Sigmoid colon (tissue), 7 donors: ENCODE data around the gene MARK3. TPM values are rescaled to one million over a fixed set of nuclear protein-coding genes. Genes with fewer than 3 reads are reported as not detected.
A peak's percentile ranks its signal among the peaks of the same experiment; 100 is the strongest.

ENCODE experiments used
- DNase-seq: peaks from one replicate; pipeline ENCODE4 v3.0.0-alpha.2; 2019
- H3K27ac ChIP-seq, 4 donors: fragments of 200-600 bp; sonication (generic); one replicate each; pipeline ENCODE4 v1.5.1; 2016 to 2019; ENCODE audit warnings: mild to moderate bottlenecking in 1 of 4
- H3K27me3 ChIP-seq, 3 donors: fragments of 200-600 bp; sonication (generic); one replicate each; pipeline ENCODE4 v1.5.1; 2019; ENCODE audit warnings: mild to moderate bottlenecking in 1 of 3
- H3K36me3 ChIP-seq, 4 donors: fragments of 200-600 bp; sonication (generic); one replicate each; pipeline ENCODE4 v1.5.1; 2016 to 2019
- H3K4me1 ChIP-seq, 4 donors: fragments of 200-600 bp; sonication (generic); one replicate each; pipeline ENCODE4 v1.5.1; 2017 to 2019
- H3K4me3 ChIP-seq, 4 donors: fragments of 200-600 bp; sonication (generic); one replicate each; pipeline ENCODE4 v1.5.1; 2017 to 2019; ENCODE audit warnings: mild to moderate bottlenecking in 2 of 4, moderate library complexity in 1 of 4
- H3K9me3 ChIP-seq, 4 donors: fragments of 200-600 bp in 3 of 4; sonication (generic) in 3 of 4; one replicate each; pipeline versions ENCODE4 v1.5.1 to v1.6.1; 2013 to 2019
- CTCF ChIP-seq, 4 experiments: fragments of 450-650 bp in 3 of 4; fragments of 200-600 bp in 1 of 4; IDR thresholded peaks; one replicate each; pipeline ENCODE4 v1.5.1; 2016 to 2019; ENCODE audit warnings: antibody characterized with exemption in 4 of 4, mild to moderate bottlenecking in 3 of 4, moderate library complexity in 2 of 4
- EP300 ChIP-seq, 4 donors: sonication (generic); formaldehyde crosslinking; IDR thresholded peaks; one replicate each; pipeline ENCODE4 v1.6.1; 2017; ENCODE audit warnings: antibody characterized with exemption in 4 of 4
- POLR2A ChIP-seq, 2 donors: fragments of 450-650 bp; IDR thresholded peaks; one replicate each; pipeline ENCODE4 v1.6.1; 2016; ENCODE audit warnings: antibody characterized with exemption in 2 of 2, mild to moderate bottlenecking in 2 of 2, moderate library complexity in 2 of 2
- POLR2AphosphoS5 ChIP-seq, 4 donors: sonication (generic); formaldehyde crosslinking; IDR thresholded peaks; one replicate each; pipeline ENCODE4 v1.6.1; 2017; ENCODE audit warnings: antibody characterized with exemption in 4 of 4
- WGBS, 2 donors: extraction: QIAGEN DNeasy Blood & Tissue Kit; methylation state at CpG; one replicate each; pipeline ENCODE4 v1.1.7; 2013; 5-methylcytosine and 5-hydroxymethylcytosine counted together
- intact Hi-C: fragments of 100-400 bp; cut with DNase I; formaldehyde crosslinking; loops from one replicate; pipeline ENCODE4 v1.15.1; 2023
- polyA plus RNA-seq, 3 donors: library from polyadenylated mRNA; stranded (reverse); fragments of 200-250 nt; gene quantifications; one replicate each; pipeline ENCODE4 v1.2.3, GENCODE V29; 2013
- total RNA-seq, 4 donors: library from RNA; depleted of rRNA; stranded (reverse); fragments of >200 nt; gene quantifications; one replicate each; pipeline ENCODE4 v1.1.0, GENCODE V29; 2016
- donor health status: healthy with polysubstance abuse.
- donor health status: Bipolar disorder and iron deficiency.
- donor health status: healthy.

The MARK3 gene
- total and polyA plus RNA-seq, 7 donors, result 21.6 to 104 (median 66.7) TPM

GRCh38 chr14:103544388-103545218 lies 159.4 kb downstream of the MARK3 start:
- Histone ChIP-seq H3K36me3 (no peaks in the 10 kb centered on the region), H3K9me3 (no peaks in the 10 kb centered on the region), H3K27ac (peak overlapping the region; percentile 92 to 98 (median 94)), H3K4me3 (peak overlapping the region in 1 of 4 donors; percentile 3), H3K4me1 (peaks cover 0 to 93% (median 90%) of the 10 kb centered on the region in 4 donors), H3K27me3 (no peaks in the 10 kb centered on the region)
- peak; percentile 86 for DNase-seq
- peak in 2 of 4 donors; percentile 31 to 43 for TF ChIP-seq POLR2AphosphoS5 (IDR thresholded peaks at IDR 0.05)
- TF ChIP-seq POLR2A (IDR thresholded peaks at IDR 0.05), result no peak
- no peak for TF ChIP-seq EP300 (IDR thresholded peaks at IDR 0.05)
- intact Hi-C loops, result loop anchor here (1.0 kb wide), 1 partner anchor 44 kb away; no protein-coding TSS in a partner anchor
- WGBS, 2 donors, result 48 to 75% methylated on average over 35 of the region's 35 CpGs

- H3K4me3 ChIP-seq, result no peak overlapping the region
- TF ChIP-seq CTCF (IDR thresholded peaks at IDR 0.05) (no peak), EP300 (IDR thresholded peaks at IDR 0.05) (no peak), POLR2A (IDR thresholded peaks at IDR 0.05) (no peak)
- peak overlapping the region; percentile 92 to 98 (median 94) for H3K27ac ChIP-seq
- H3K27me3 ChIP-seq, result no peaks in the 10 kb centered on the region
- H3K36me3 ChIP-seq, result no peaks in the 10 kb centered on the region
- no peaks in the 10 kb centered on the region for H3K9me3 ChIP-seq
- peaks cover 0 to 93% (median 91%) of the 10 kb centered on the region in 4 donors for H3K4me1 ChIP-seq
- peak; percentile 73 for DNase-seq
- 92 to 93% methylated on average over 29 of the region's 29 CpGs for whole genome bisulfite sequencing, 2 donors
- intact Hi-C loops, result loop anchor here (1.0 kb wide), 1 partner anchor 45 kb away; no protein-coding TSS in a partner anchor
Observed at GRCh38 chr14:103545219-103545914, 160.2 kb downstream of the MARK3 start.

GRCh38 chr14:103545915-103546651 lies 160.9 kb downstream of the MARK3 start:
- Histone ChIP-seq H3K36me3 (no peaks in the 10 kb centered on the region), H3K9me3 (no peaks in the 10 kb centered on the region), H3K4me1 (peaks cover 0 to 93% (median 91%) of the 10 kb centered on the region in 4 donors), H3K27me3 (no peaks in the 10 kb centered on the region), H3K4me3 (no peak overlapping the region), H3K27ac (peak overlapping the region; percentile 92 to 98 (median 94))
- no peak for DNase-seq
- intact Hi-C loops, result loop anchor here (1.0 kb wide), 2 partner anchors 28 to 46 kb away; no protein-coding TSS in a partner anchor
- 75 to 86% methylated on average over 27 of the region's 27 CpGs for WGBS, 2 donors
- TF ChIP-seq EP300 (IDR thresholded peaks at IDR 0.05), result no peak
- no peak for TF ChIP-seq POLR2A (IDR thresholded peaks at IDR 0.05)
- no peak for TF ChIP-seq CTCF (IDR thresholded peaks at IDR 0.05)
- no peak for TF ChIP-seq POLR2AphosphoS5 (IDR thresholded peaks at IDR 0.05)

- H3K27me3 ChIP-seq, result no peaks in the 10 kb centered on the region
- H3K4me1 ChIP-seq, result peaks cover 0 to 93% (median 91%) of the 10 kb centered on the region in 4 donors
- intact Hi-C loops, result loop anchor here (1.0 kb wide), 1 partner anchor 29 kb away; no protein-coding TSS in a partner anchor
- no peaks in the 10 kb centered on the region for H3K9me3 ChIP-seq
- DNase-seq, result peak; percentile 88
- H3K36me3 ChIP-seq, result no peaks in the 10 kb centered on the region
- WGBS, 2 donors, result 23 to 32% methylated on average over 21 of the region's 21 CpGs
- peak in 3 of 4 donors; percentile 15 to 51 (median 36) for TF ChIP-seq POLR2AphosphoS5 (IDR thresholded peaks at IDR 0.05)
- no peak for TF ChIP-seq EP300 (IDR thresholded peaks at IDR 0.05)
- TF ChIP-seq CTCF (IDR thresholded peaks at IDR 0.05), result peak; percentile 95 to 97 (median 97)
- H3K27ac ChIP-seq, result peak overlapping the region; percentile 55 to 98 (median 93)
- H3K4me3 ChIP-seq, result no peak overlapping the region
Observed at GRCh38 chr14:103546652-103547454, 161.6 kb downstream of the MARK3 start.
